OCI-LY3 (cell line): Measurements from ENCODE around the gene CEBPG.

Source experiments
- H2AFZ ChIP-seq: fragments of 200-600, 300-600 bp; shearing (Covaris generic); 2 replicates; pipeline ENCODE4 v1.6.0; 2014; ENCODE audit warnings: antibody characterized with exemption, low read depth, low read length
- H3K27ac ChIP-seq: fragments of 200-600, 300-600 bp; sonication (generic); 2 replicates; pipeline ENCODE4 v1.5.1; 2014; ENCODE audit warnings: mild to moderate bottlenecking, low read length, moderate library complexity, mixed read lengths
- H3K27me3 ChIP-seq: fragments of 200-600, 300-600 bp; sonication (generic); 2 replicates; pipeline ENCODE4 v1.6.1; 2014; ENCODE audit warnings: low read depth, low read length, mixed read lengths
- H3K36me3 ChIP-seq: fragments of 200-600, 300-600 bp; sonication (generic); replicated peaks from 2 replicates; pipeline ENCODE3; 2014; ENCODE audit warnings: low read depth, low read length, mixed read lengths
- H3K4me1 ChIP-seq: fragments of 300-600, 200-600 bp; sonication (generic); 2 replicates; pipeline ENCODE4 v1.6.1; 2014; ENCODE audit warnings: low read length, mixed read lengths
- H3K4me2 ChIP-seq: fragments of 200-600, 300-600 bp; sonication (generic); 2 replicates; pipeline ENCODE4 v1.6.1; 2014; ENCODE audit warnings: low read length, mixed read lengths
- H3K4me3 ChIP-seq: fragments of 300-600, 200-600 bp; sonication (generic); 2 replicates; pipeline ENCODE4 v1.5.1; 2014; ENCODE audit warnings: antibody characterized with exemption, mild to moderate bottlenecking, low read length, moderate library complexity
- H3K79me2 ChIP-seq: fragments of 300-600, 200-600 bp; shearing (Covaris generic); 2 replicates; pipeline ENCODE4 v1.6.1; 2014; ENCODE audit warnings: mild to moderate bottlenecking, low read length, mixed read lengths
- H3K9ac ChIP-seq: fragments of 300-600, 200-600 bp; shearing (Covaris generic); 2 replicates; pipeline ENCODE4 v1.6.0; 2014; ENCODE audit warnings: mild to moderate bottlenecking, low read length, moderate library complexity
- H3K9me3 ChIP-seq: fragments of 200-600, 300-600 bp; shearing (Covaris generic); 2 replicates; pipeline ENCODE4 v1.6.1; 2014; ENCODE audit warnings: low read length, mixed read lengths; ENCODE audit not compliant: insufficient read depth
- H4K20me1 ChIP-seq: fragments of 200-600, 300-600 bp; sonication (generic); 2 replicates; pipeline ENCODE4 v1.6.1; 2016; ENCODE audit warnings: low read length, mixed read lengths; ENCODE audit not compliant: insufficient read depth
- EZH2phosphoT487 ChIP-seq: fragments of 200-600 bp; shearing (Covaris generic); IDR thresholded peaks from 2 replicates; pipeline ENCODE4 v1.6.1; 2018; ENCODE audit warnings: antibody characterized with exemption, mixed run types, low read depth
- TF ChIP-seq, protein P1 (sequence below): fragments of 200-600, 300-600 bp; sonication (generic); IDR thresholded peaks from 2 replicates; pipeline ENCODE4 v1.5.1; 2014; ENCODE audit warnings: antibody characterized with exemption, low read length, low read depth

CEBPG gene

DNA sequence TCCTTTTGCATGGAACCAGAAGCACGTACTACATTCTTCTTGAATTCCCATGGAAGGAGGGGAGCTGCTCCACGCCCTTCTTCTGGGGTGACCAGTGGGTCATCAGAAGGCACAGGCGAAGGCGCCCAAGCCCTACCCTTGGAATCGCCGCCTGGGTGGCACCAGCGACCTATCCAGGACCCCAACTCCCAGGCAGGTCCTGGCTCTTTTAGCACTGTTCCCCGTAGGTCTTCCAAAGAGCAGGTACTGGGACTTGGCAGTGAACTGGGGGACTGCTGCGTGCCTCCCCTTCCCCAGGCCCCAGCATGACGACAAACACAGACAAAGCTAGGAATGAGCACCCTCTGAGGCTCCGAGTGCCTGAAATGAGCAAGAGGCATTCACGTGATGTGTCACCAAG lies 45.0 kb downstream of the CEBPG start:
- Histone ChIP-seq H3K36me3 (no peaks in the 10 kb centered on the region), H3K79me2 (no peaks in the 10 kb centered on the region), H3K9me3 (no peaks in the 10 kb centered on the region), H3K4me2 (no peak overlapping the region), H3K4me1 (peaks cover 3% of the 10 kb centered on the region; the same call in 1 of the 2 replicates), H3K27ac (no peak overlapping the region), H3K9ac (no peak overlapping the region), H2AFZ (no peak overlapping the region), H4K20me1 (no peaks in the 10 kb centered on the region), H3K27me3 (no peaks in the 10 kb centered on the region), H3K4me3 (no peak overlapping the region)
- no peak for TF ChIP-seq EZH2phosphoT487
- TF ChIP-seq, protein P1, sequence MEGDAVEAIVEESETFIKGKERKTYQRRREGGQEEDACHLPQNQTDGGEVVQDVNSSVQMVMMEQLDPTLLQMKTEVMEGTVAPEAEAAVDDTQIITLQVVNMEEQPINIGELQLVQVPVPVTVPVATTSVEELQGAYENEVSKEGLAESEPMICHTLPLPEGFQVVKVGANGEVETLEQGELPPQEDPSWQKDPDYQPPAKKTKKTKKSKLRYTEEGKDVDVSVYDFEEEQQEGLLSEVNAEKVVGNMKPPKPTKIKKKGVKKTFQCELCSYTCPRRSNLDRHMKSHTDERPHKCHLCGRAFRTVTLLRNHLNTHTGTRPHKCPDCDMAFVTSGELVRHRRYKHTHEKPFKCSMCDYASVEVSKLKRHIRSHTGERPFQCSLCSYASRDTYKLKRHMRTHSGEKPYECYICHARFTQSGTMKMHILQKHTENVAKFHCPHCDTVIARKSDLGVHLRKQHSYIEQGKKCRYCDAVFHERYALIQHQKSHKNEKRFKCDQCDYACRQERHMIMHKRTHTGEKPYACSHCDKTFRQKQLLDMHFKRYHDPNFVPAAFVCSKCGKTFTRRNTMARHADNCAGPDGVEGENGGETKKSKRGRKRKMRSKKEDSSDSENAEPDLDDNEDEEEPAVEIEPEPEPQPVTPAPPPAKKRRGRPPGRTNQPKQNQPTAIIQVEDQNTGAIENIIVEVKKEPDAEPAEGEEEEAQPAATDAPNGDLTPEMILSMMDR, result no peak

DNA sequence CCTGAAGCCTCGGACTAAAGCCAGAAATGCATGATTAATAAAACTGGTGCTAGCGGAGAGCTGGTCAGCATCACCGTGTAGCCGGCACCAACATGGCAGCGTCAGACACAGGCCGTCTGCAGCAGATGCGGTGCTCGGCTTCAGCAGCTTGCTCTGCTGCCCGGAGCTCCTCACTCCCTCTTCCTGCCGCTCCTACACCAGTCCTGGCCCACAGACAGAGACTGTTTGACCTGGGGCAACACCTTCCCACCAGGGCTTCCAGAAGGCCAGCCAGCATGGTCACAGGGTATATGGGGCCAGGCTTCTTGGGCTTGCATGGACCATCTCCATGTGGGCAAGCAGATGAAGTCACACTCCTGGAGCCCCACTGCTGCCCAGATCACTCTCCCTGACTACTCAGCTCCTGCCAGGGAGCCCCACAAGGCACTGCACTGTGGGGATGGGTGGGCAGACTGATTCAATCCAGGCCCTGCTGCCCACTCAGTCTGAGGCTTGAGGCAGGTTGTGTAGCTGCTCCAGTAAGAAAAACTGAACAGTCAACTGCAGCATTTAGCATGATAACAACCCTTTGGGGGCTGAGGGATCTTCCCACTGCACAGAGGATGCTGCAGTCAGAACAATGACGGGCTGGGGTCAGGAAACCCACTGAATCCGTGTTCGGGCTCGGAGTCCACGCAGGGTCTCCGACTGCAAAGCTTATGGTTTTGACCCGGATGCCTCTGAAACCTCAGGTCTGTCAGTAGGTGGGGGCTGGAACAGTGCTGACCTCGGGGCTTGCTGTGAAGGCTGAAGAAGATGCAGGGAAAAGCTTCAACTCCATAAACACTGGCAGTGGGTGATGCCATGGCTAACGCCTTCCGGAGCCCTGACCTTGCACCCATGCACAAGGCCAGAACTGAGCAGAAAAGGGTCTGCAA lies 45.6 kb downstream of the CEBPG start:
- Histone ChIP-seq H3K36me3 (no peaks in the 10 kb centered on the region), H3K4me1 (peaks cover 3% of the 10 kb centered on the region; the same call in 1 of the 2 replicates), H3K9me3 (no peaks in the 10 kb centered on the region), H4K20me1 (no peaks in the 10 kb centered on the region), H3K4me3 (no peak overlapping the region), H2AFZ (no peak overlapping the region), H3K9ac (no peak overlapping the region), H3K27ac (no peak overlapping the region), H3K4me2 (no peak overlapping the region), H3K27me3 (no peaks in the 10 kb centered on the region), H3K79me2 (no peaks in the 10 kb centered on the region)
- TF ChIP-seq, protein P1, result no peak
- TF ChIP-seq EZH2phosphoT487, result no peak

DNA sequence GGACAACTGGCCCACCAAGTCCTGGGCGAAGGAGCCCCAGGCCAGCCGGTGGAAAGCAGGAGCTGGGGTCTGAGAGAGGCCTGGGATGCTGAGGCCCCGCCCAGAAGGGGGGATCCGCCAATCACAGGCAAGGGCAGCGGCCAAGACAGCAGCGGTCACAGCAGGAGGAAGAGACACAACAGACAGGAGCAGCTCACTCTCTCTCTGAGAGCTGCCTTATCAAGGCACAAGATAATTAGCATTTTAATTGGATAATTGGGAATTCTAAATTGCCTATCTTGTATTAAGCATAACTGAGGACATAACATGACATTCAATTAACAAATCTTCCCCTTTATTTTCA lies 46.2 kb downstream of the CEBPG start:
- no peak overlapping the region for H3K4me2 ChIP-seq
- no peaks in the 10 kb centered on the region for H3K79me2 ChIP-seq
- no peaks in the 10 kb centered on the region for H3K9me3 ChIP-seq
- H3K27ac ChIP-seq, result no peak overlapping the region
- no peak overlapping the region for H3K4me3 ChIP-seq
- no peak overlapping the region for H2AFZ ChIP-seq
- TF ChIP-seq EZH2phosphoT487, result no peak
- TF ChIP-seq, protein P1, result no peak
- no peaks in the 10 kb centered on the region for H4K20me1 ChIP-seq
- H3K36me3 ChIP-seq, result no peaks in the 10 kb centered on the region
- H3K4me1 ChIP-seq, result peaks cover 3% of the 10 kb centered on the region; the same call in 1 of the 2 replicates
- H3K9ac ChIP-seq, result no peak overlapping the region
- no peaks in the 10 kb centered on the region for H3K27me3 ChIP-seq

DNA sequence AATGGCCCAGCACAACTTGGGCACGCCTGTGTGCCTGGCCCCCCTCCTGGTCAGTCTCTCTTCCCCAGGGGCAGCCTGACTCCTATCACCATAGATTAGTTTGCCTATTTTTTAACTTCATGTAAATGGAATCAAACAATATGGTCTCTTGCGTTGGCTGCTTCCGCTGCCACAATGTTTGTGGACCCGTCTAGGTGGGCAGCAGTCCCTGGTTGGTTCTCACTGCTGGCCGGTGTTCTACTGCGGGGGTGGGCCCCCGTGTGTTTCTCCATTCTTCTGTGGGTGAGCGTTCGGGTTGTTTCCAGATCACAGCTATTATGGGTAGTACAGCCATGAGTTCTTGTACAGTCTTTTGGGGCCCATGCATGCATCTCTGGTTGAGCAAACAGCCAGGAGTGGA lies 47.3 kb downstream of the CEBPG start:
- H3K4me1 ChIP-seq, result peaks cover 3% of the 10 kb centered on the region; the same call in 1 of the 2 replicates
- TF ChIP-seq EZH2phosphoT487, result no peak
- no peak overlapping the region for H3K4me3 ChIP-seq
- H3K9ac ChIP-seq, result no peak overlapping the region
- H3K9me3 ChIP-seq, result no peaks in the 10 kb centered on the region
- H3K27me3 ChIP-seq, result no peaks in the 10 kb centered on the region
- H4K20me1 ChIP-seq, result no peaks in the 10 kb centered on the region
- no peak overlapping the region for H2AFZ ChIP-seq
- no peak overlapping the region for H3K4me2 ChIP-seq
- H3K79me2 ChIP-seq, result no peaks in the 10 kb centered on the region
- H3K36me3 ChIP-seq, result no peaks in the 10 kb centered on the region
- no peak overlapping the region for H3K27ac ChIP-seq
